Neural progenitor cell (in vitro differentiated cells): Measurements from ENCODE around the gene ADAM11.

Source experiments
- EZH2 ChIP-seq: fragments of 200-600 bp; sonication (generic); IDR thresholded peaks from 2 replicates; pipeline ENCODE4 v1.6.1; 2017; ENCODE audit warnings: antibody characterized with exemption, mild to moderate bottlenecking, moderate library complexity
- EZH2phosphoT487 ChIP-seq: fragments of 200-600 bp; sonication (generic); IDR thresholded peaks from 2 replicates; pipeline ENCODE4 v1.6.1; 2017; ENCODE audit warnings: antibody characterized with exemption
- TF ChIP-seq, protein P1 (sequence below): fragments of 200-600 bp; sonication (generic); IDR thresholded peaks from 2 replicates; pipeline ENCODE4 v1.5.1; 2017; ENCODE audit warnings: antibody characterized with exemption, mild to moderate bottlenecking

GRCh38 chr17:44757045-44757917 lies 1.5 kb upstream of the ADAM11 start:
- TF ChIP-seq, protein P1, sequence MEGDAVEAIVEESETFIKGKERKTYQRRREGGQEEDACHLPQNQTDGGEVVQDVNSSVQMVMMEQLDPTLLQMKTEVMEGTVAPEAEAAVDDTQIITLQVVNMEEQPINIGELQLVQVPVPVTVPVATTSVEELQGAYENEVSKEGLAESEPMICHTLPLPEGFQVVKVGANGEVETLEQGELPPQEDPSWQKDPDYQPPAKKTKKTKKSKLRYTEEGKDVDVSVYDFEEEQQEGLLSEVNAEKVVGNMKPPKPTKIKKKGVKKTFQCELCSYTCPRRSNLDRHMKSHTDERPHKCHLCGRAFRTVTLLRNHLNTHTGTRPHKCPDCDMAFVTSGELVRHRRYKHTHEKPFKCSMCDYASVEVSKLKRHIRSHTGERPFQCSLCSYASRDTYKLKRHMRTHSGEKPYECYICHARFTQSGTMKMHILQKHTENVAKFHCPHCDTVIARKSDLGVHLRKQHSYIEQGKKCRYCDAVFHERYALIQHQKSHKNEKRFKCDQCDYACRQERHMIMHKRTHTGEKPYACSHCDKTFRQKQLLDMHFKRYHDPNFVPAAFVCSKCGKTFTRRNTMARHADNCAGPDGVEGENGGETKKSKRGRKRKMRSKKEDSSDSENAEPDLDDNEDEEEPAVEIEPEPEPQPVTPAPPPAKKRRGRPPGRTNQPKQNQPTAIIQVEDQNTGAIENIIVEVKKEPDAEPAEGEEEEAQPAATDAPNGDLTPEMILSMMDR, result no peak
- TF ChIP-seq EZH2 (no peak), EZH2phosphoT487 (no peak)
